Astrocyte of the spinal cord (primary cell): Measurements from ENCODE around the gene FOXD3.

Experiments
- DNase-seq: peaks from one replicate; pipeline ENCODE4 v3.0.0; 2011; ENCODE audit warnings: low read depth, low spot score
- H3K4me3 ChIP-seq: 2 replicates; pipeline ENCODE4 v1.5.1; 2011; ENCODE audit warnings: low read depth, mild to moderate bottlenecking, low read length, moderate library complexity
- CTCF ChIP-seq: IDR thresholded peaks from 2 replicates; pipeline ENCODE4 v1.5.1; 2012; ENCODE audit warnings: low read depth, mild to moderate bottlenecking, low read length, inconsistent platforms
- in situ Hi-C: cut with HindIII; loops from 2 replicates; pipeline ENCODE4 v1.10.0; 2017; ENCODE audit warnings: low sequenced_read_pairs

Gene FOXD3

GRCh38 chr1:63321066-63321784 lies 1.1 kb upstream of the FOXD3 start:
- no peak overlapping the region for H3K4me3 ChIP-seq
- no peak for TF ChIP-seq CTCF
- in situ Hi-C loops: no loop called here
- no peak for DNase-seq

- peak overlapping the region; percentile 10 for H3K4me3 ChIP-seq
- no peak for TF ChIP-seq CTCF
- DNase-seq: no peak
- in situ Hi-C loops: no loop called here
Measured at GRCh38 chr1:63321785-63322113, 618 bp upstream of the FOXD3 start.

- DNase-seq: no peak
- H3K4me3 ChIP-seq: no peak overlapping the region
- no peak for TF ChIP-seq CTCF
- in situ Hi-C loops: no loop called here
Measured at GRCh38 chr1:63322944-63323864, 837 bp downstream of the FOXD3 start.

GRCh38 chr1:63323865-63324778 lies 1.8 kb downstream of the FOXD3 start:
- H3K4me3 ChIP-seq: no peak overlapping the region
- in situ Hi-C loops: no loop called here
- no peak for TF ChIP-seq CTCF
- DNase-seq: no peak

- in situ Hi-C loops: no loop called here
- no peak for TF ChIP-seq CTCF
- H3K4me3 ChIP-seq: no peak overlapping the region
- DNase-seq: no peak
Measured at GRCh38 chr1:63324779-63325119, 2.4 kb downstream of the FOXD3 start.

- in situ Hi-C loops: no loop called here
- no peak overlapping the region for H3K4me3 ChIP-seq
- no peak for TF ChIP-seq CTCF
- DNase-seq: no peak
Measured at GRCh38 chr1:63325279-63325985, 3.1 kb downstream of the FOXD3 start.
